ENCODE data around the gene ATXN2. TPM values are rescaled to one million over a fixed set of nuclear protein-coding genes. Genes with fewer than 3 reads are reported as not detected.
A peak's percentile ranks its signal among the peaks of the same experiment; 100 is the strongest.
"Not testable (repeated sequence)": the region's sequence is repeated elsewhere in the genome, so short reads cannot be mapped to it uniquely, and the experiment has no call there.

The ATXN2 gene
- total and polyA plus RNA-seq, 3 experiments from 2014 or later = 27.7 to 44.9 (median 39.9) TPM

DNA sequence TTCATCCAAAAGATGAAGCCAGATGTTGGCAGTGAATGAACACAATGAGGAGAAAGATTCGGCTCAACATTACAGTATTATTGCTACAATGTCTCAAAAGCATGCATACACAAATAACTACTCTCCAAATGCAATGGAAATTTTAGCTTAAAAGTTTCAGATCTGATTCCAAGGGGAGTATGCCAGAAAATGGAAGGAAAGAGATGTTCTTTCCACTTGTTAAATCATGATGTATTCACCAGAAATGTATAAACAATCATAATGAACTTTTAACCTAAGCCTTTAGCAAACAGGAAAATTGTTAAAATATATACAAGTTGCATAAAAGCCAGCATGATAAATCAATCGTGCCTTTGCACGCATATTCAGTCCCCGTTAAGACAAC lies 131.3 kb downstream of the ATXN2 start:
- H3K27ac ChIP-seq (ENCODE audit: low read depth, low read length) = no peak overlapping the region
- no peaks in the 10 kb centered on the region for H3K27me3 Mint-ChIP-seq

DNA sequence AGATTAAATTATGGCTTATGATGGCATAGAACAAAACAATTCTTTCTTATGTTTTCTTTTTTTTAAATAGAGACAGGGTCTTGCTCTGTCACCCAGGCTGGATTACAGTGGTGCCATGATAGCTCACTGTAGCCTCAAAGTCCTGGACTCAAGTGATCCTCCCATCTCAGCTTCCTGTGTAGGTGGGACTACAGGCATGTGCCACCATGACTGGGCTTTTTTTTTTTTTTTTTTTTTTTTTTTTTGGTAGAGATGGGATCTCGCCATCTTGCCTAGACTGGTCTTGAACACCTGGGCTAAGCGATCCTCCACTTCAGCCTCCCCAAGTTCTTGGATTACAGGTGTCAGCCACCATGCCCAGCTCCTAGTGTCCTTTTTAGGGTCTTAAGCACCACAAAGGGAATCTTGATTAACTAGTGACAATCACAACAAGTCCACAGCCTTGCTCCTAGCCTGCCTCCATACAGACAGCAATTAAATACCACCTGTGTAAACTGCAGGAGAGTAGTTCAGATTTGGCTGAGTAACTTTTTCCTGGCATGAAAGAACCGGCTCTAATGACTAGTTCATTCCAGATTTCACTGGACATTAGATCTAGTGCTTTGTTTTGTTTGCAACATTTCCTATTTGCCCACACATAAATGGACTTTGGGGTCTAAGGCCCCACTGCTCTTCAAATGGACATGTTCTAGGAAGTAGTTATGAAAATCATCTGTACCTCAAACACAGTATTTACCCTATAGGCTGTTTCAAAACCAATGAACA lies 131.8 kb downstream of the ATXN2 start:
- POLR2A ChIA-PET = interaction anchor here (0.6 to 0.7 kb wide), 2 partner anchors 42 to 127 kb away, joined by 7 read pairs; no protein-coding TSS in a partner anchor
- Histone ChIP-seq H3K4me3 (ENCODE audit: low read length) (no peak overlapping the region), H3K27ac (ENCODE audit: low read depth, low read length) (no peak overlapping the region), H3K36me3 (ENCODE audit: insufficient read depth, low read length) (peaks cover 3% of the 10 kb centered on the region), H3K27me3 (ENCODE audit: insufficient read depth, low read length, poor library complexity, severe bottlenecking) (no peaks in the 10 kb centered on the region), H3K9me3 (ENCODE audit: low read length) (no peaks in the 10 kb centered on the region), H3K4me1 (ENCODE audit: insufficient read depth, low read length) (no peaks in the 10 kb centered on the region)
- no peak for DNase-seq
- peaks cover 0 to 4% (median 2%) of the 10 kb centered on the region in 3 donors for H3K4me1 Mint-ChIP-seq
- no peak overlapping the region for H3K4me3 Mint-ChIP-seq
- no peaks in the 10 kb centered on the region for H3K9me3 Mint-ChIP-seq
- H3K27me3 Mint-ChIP-seq = no peaks in the 10 kb centered on the region
- H3K36me3 Mint-ChIP-seq = peaks cover 0 to 56% (median 14%) of the 10 kb centered on the region in 3 donors
- CTCF ChIA-PET = interaction anchor here (0.6 to 1.0 kb wide), 2 partner anchors 55 to 70 kb away, joined by 3 read pairs; no protein-coding TSS in a partner anchor
- peak overlapping the region in 3 of 8 donors; percentile 4 to 75 (median 19) for H3K27ac Mint-ChIP-seq

More for the DNA sequence above, 131.3 kb downstream of the ATXN2 start:
- H3K36me3 Mint-ChIP-seq = peaks cover 0 to 54% (median 14%) of the 10 kb centered on the region in 3 donors
- H3K27me3 ChIP-seq (ENCODE audit: insufficient read depth, low read length, poor library complexity, severe bottlenecking) = no peaks in the 10 kb centered on the region
- H3K4me3 Mint-ChIP-seq = no peak overlapping the region
- H3K9me3 Mint-ChIP-seq = no peaks in the 10 kb centered on the region
- H3K27ac Mint-ChIP-seq = peak overlapping the region in 2 of 8 donors; percentile 4 to 19
- no peak overlapping the region for H3K4me3 ChIP-seq (ENCODE audit: low read length)
- POLR2A ChIA-PET = no interaction called here
- peaks cover 0 to 4% (median 0%) of the 10 kb centered on the region in 3 donors for H3K4me1 Mint-ChIP-seq
- H3K36me3 ChIP-seq (ENCODE audit: insufficient read depth, low read length) = peaks cover 3% of the 10 kb centered on the region
- H3K9me3 ChIP-seq (ENCODE audit: low read length) = no peaks in the 10 kb centered on the region
- no peak for DNase-seq
- CTCF ChIA-PET = interaction anchor here (0.6 kb wide), 1 partner anchor 56 kb away, joined by 3 read pairs; no protein-coding TSS in a partner anchor
- no peaks in the 10 kb centered on the region for H3K4me1 ChIP-seq (ENCODE audit: insufficient read depth, low read length)

DNA sequence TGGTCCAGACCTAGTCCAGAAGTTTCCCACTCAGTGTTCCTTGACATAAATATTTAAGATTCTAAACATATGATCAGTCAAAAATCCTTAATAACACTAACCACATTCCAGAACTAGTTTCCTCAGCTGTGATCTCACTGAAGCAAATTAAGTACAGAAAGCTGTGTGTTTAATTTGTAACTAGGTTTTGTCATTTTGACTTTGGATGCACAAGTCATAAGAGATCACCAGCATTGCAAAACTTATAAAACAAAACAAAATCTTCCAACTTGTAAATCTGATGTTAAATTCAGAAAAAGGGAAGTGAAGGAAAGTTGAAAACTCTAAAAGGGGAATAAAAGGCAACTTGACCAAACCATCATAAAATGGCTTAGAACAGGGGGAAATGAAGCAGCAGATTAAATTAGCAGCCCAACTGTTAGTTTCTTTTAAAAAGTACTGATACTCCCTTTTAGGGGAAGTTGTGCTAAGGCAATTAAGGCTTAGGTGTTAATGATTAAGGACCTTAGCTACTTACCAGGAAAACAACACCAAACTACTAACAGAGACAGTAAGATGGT lies 136.8 kb downstream of the ATXN2 start:
- no peak for DNase-seq
- CTCF ChIA-PET = interaction anchor here (2.5 to 31.7 kb wide), 2 partner anchors 10 to 59 kb away, joined by 13 to 1032 read pairs; partner anchors contain the start of gene SH2B3
- no peaks in the 10 kb centered on the region for H3K27me3 Mint-ChIP-seq
- H3K4me1 ChIP-seq (ENCODE audit: insufficient read depth, low read length) = no peaks in the 10 kb centered on the region
- no peak overlapping the region for H3K4me3 ChIP-seq (ENCODE audit: low read length)
- H3K27ac Mint-ChIP-seq = peak overlapping the region in 1 of 8 donors; percentile 34
- H3K27me3 ChIP-seq (ENCODE audit: insufficient read depth, low read length, poor library complexity, severe bottlenecking) = no peaks in the 10 kb centered on the region
- H3K36me3 ChIP-seq (ENCODE audit: insufficient read depth, low read length) = peaks cover 8% of the 10 kb centered on the region
- POLR2A ChIA-PET = no interaction called here
- H3K9me3 ChIP-seq (ENCODE audit: low read length) = no peaks in the 10 kb centered on the region
- H3K9me3 Mint-ChIP-seq = no peaks in the 10 kb centered on the region
- H3K27ac ChIP-seq (ENCODE audit: low read depth, low read length) = no peak overlapping the region
- peaks cover 0 to 4% (median 0%) of the 10 kb centered on the region in 3 donors for H3K4me1 Mint-ChIP-seq
- H3K4me3 Mint-ChIP-seq = no peak overlapping the region
- peaks cover 0 to 27% (median 2%) of the 10 kb centered on the region in 3 donors for H3K36me3 Mint-ChIP-seq

DNA sequence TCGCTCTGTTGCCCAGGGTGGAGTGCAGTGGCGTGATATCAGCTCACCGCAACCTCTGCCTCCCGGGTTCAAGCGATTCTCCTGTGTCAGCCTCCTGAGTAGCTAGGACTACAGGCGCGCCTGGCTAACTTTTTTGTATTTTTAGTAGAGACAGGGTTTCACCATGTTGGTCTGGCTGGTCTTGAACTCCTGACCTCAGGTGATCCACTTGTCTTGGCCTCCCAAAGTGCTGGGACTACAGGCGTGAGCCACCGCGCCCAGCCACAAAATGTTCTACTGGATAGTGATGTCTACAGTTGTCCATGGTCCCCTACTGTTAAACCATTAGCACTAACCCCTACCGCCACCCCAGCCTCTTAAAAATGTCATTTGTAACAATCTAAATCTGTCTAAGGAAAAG lies 139.0 kb downstream of the ATXN2 start:
- H3K27me3 ChIP-seq (ENCODE audit: insufficient read depth, low read length, poor library complexity, severe bottlenecking); H3K27ac ChIP-seq (ENCODE audit: low read depth, low read length); H3K9me3 Mint-ChIP-seq; H3K9me3 ChIP-seq (ENCODE audit: low read length); POLR2A ChIA-PET; H3K4me1 ChIP-seq (ENCODE audit: insufficient read depth, low read length); DNase-seq; H3K27me3 Mint-ChIP-seq; H3K4me3 Mint-ChIP-seq; H3K4me3 ChIP-seq (ENCODE audit: low read length): not testable (repeated sequence)
- Mint-ChIP-seq H3K4me1 (peaks cover 10 to 15% (median 10%) of the 10 kb centered on the region in 3 donors), H3K36me3 (peaks cover 0 to 40% (median 0%) of the 10 kb centered on the region in 3 donors), H3K27ac (peak overlapping the region in 1 of 8 donors; percentile 60)
- H3K36me3 ChIP-seq (ENCODE audit: insufficient read depth, low read length) = peaks cover 15% of the 10 kb centered on the region
- CTCF ChIA-PET = interaction anchor here (2.5 to 31.7 kb wide), 2 partner anchors 8 to 57 kb away, joined by 13 to 1032 read pairs; partner anchors contain the start of gene SH2B3

DNA sequence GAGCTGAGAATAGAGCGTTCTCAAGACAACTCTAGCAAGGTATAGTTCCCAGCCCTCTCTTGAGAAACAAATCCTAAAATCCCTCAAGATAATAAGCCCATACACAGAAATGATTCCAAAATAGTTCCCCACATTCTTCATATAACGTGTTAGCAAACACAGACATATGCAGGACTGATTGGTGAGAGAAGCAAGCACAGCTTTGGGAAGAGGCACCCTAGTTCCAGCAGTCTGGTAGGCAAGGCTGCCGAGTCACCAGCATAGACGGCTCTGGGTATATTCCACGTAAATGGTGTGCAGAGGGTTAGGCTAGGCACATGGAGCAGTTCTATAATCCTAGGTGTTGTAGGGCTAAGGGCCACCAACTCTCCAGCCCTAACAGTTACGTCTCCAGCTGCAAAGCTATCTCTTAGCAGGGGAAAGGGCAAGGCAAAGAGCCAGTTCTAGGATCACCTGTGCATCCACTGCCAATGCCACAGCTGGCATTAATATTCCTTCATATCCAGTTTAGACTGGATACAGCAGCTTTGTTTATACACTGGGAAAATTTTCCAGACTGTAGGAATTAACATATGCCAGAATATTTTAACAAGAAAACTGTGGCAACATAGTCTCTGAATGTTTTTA lies 140.5 kb downstream of the ATXN2 start:
- POLR2A ChIA-PET = no interaction called here
- Mint-ChIP-seq H3K27me3 (no peaks in the 10 kb centered on the region), H3K27ac (peak overlapping the region in 2 of 8 donors; percentile 0 to 22), H3K9me3 (no peaks in the 10 kb centered on the region), H3K36me3 (peaks cover 0 to 48% (median 4%) of the 10 kb centered on the region in 3 donors), H3K4me1 (peaks cover 14 to 20% (median 15%) of the 10 kb centered on the region in 3 donors), H3K4me3 (no peak overlapping the region)
- Histone ChIP-seq H3K9me3 (ENCODE audit: low read length) (no peaks in the 10 kb centered on the region), H3K4me1 (ENCODE audit: insufficient read depth, low read length) (no peaks in the 10 kb centered on the region), H3K36me3 (ENCODE audit: insufficient read depth, low read length) (peaks cover 15% of the 10 kb centered on the region), H3K4me3 (ENCODE audit: low read length) (no peak overlapping the region), H3K27ac (ENCODE audit: low read depth, low read length) (no peak overlapping the region), H3K27me3 (ENCODE audit: insufficient read depth, low read length, poor library complexity, severe bottlenecking) (no peaks in the 10 kb centered on the region)
- CTCF ChIA-PET = interaction anchor here (31.7 kb wide), 1 partner anchor 56 kb away, joined by 1032 read pairs; the partner anchor contains the start of gene SH2B3
- no peak for DNase-seq

DNA sequence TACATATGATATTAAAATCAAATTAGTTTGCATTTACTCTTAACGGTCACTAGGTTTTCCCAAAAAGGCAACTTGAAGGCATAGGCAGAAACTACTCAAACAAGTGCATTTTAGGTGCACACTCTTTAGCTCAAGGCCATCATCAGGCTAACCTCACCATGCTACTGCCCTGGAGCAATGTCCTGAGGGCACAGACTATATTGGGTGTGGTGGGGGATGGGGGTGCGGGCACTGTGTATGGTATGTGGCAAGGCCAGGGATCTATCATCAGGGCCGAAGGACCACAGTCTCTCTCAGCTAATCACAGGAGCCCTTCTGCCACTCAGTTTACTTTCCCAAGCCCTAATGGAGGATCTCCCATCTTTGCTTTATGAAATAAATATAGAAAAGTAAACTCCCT lies 141.5 kb downstream of the ATXN2 start:
- Mint-ChIP-seq H3K4me1 (peaks cover 14 to 20% (median 15%) of the 10 kb centered on the region in 3 donors), H3K27me3 (no peaks in the 10 kb centered on the region), H3K36me3 (peaks cover 0 to 51% (median 5%) of the 10 kb centered on the region in 3 donors), H3K4me3 (no peak overlapping the region), H3K9me3 (no peaks in the 10 kb centered on the region), H3K27ac (peak overlapping the region in 1 of 8 donors; percentile 32)
- DNase-seq = no peak
- CTCF ChIA-PET = interaction anchor here (31.7 kb wide), 1 partner anchor 55 kb away, joined by 1032 read pairs; the partner anchor contains the start of gene SH2B3
- Histone ChIP-seq H3K4me3 (ENCODE audit: low read length) (no peak overlapping the region), H3K36me3 (ENCODE audit: insufficient read depth, low read length) (peaks cover 15% of the 10 kb centered on the region), H3K4me1 (ENCODE audit: insufficient read depth, low read length) (no peaks in the 10 kb centered on the region), H3K27ac (ENCODE audit: low read depth, low read length) (no peak overlapping the region), H3K9me3 (ENCODE audit: low read length) (no peaks in the 10 kb centered on the region), H3K27me3 (ENCODE audit: insufficient read depth, low read length, poor library complexity, severe bottlenecking) (no peaks in the 10 kb centered on the region)
- POLR2A ChIA-PET = no interaction called here

DNA sequence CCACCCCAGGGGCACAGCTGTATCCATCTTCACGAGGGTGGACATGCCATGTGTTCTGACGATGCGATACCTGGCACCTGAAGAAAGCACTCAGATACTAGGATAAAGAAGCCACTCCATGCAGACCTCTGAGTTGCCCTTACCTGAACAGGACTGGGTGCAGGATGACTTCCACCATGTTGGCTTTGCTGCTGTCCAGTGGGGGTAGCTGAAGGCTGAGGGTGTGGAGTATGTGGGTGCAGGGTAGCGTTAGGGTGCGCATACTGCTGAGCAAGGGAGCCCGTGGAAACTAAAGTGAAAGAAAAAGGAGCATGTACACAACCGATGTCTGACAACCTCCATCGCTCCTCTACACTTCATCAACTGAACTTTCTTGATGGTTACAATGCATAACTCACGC lies 142.0 kb downstream of the ATXN2 start:
- no peaks in the 10 kb centered on the region for H3K9me3 ChIP-seq (ENCODE audit: low read length)
- Mint-ChIP-seq H3K4me3 (no peak overlapping the region), H3K9me3 (no peaks in the 10 kb centered on the region), H3K27me3 (no peaks in the 10 kb centered on the region), H3K4me1 (peaks cover 14 to 16% (median 15%) of the 10 kb centered on the region in 3 donors), H3K36me3 (peaks cover 0 to 50% (median 5%) of the 10 kb centered on the region in 3 donors), H3K27ac (peak overlapping the region in 3 of 8 donors; percentile 32 to 63 (median 32))
- no peaks in the 10 kb centered on the region for H3K4me1 ChIP-seq (ENCODE audit: insufficient read depth, low read length)
- H3K4me3 ChIP-seq (ENCODE audit: low read length) = no peak overlapping the region
- ChIA-PET POLR2A (no interaction called here), CTCF (interaction anchor here (0.9 to 31.7 kb wide), 3 partner anchors 20 to 54 kb away, joined by 3 to 1032 read pairs (median 3); partner anchors contain the start of gene SH2B3)
- DNase-seq = no peak
- H3K36me3 ChIP-seq (ENCODE audit: insufficient read depth, low read length) = peaks cover 15% of the 10 kb centered on the region
- H3K27me3 ChIP-seq (ENCODE audit: insufficient read depth, low read length, poor library complexity, severe bottlenecking) = no peaks in the 10 kb centered on the region
- H3K27ac ChIP-seq (ENCODE audit: low read depth, low read length) = no peak overlapping the region

All from CD8-positive, alpha-beta memory T cell (primary cell).